K562 (cell line): ENCODE data around the gene ITGB6. TPM values are rescaled to one million over a fixed set of nuclear protein-coding genes. Genes with fewer than 3 reads are reported as not detected.

Source experiments
- ATAC-seq: fragments of 200-7000 bp; cut with Tn5 transposase; 3 replicates; pipeline ENCODE4 v1.9.1; 2020; ENCODE audit warnings: moderate library complexity
- BruUV-seq: library from RNA; stranded (reverse); fragments of 400-500 nt; replicated peaks from 2 replicates; lab custom pipeline; 2021; lab: Mats Ljungman, UMichigan
- CTCF ChIA-PET: fragments of 300-600 bp; formaldehyde crosslinking; extraction: SDS; loops from one replicate; lab custom pipeline; 2021; ENCODE audit warnings: low intra/inter-chr PET ratio; lab: Yijun Ruan, JAX
- POLR2A ChIA-PET: fragments of 300-600, 350-650 bp; sonication (Branson Sonifier 250); formaldehyde crosslinking; extraction: SDS; loops from one replicate; lab custom pipeline; 2021; ENCODE audit warnings: antibody characterized with exemption, inconsistent platforms; lab: Yijun Ruan, JAX
- DNase-seq, 4 experiments: peaks; one replicate each; pipeline versions ENCODE4 v3.0.0 to v3.0.0-alpha.2; 2011 to 2018; ENCODE audit warnings: low spot score in 3 of 4, mixed read lengths in 3 of 4; ENCODE audit errors: extremely low read depth in 1 of 4
- FAIRE-seq: peaks from 2 replicates; lab custom pipeline; 2011; peaks lifted over from hg19 to GRCh38; lab: Jason Lieb, UNC
- H2AFZ ChIP-seq: 2 replicates; pipeline ENCODE4 v1.6.0; 2011; ENCODE audit warnings: low read depth, low read length, control low read depth, inconsistent platforms
- H3K27ac ChIP-seq: fragments of 200-600 bp; 3 replicates; pipeline ENCODE4 v1.8.0; 2011; ENCODE audit warnings: low read depth, mild to moderate bottlenecking, control low read depth, inconsistent platforms, low read length, moderate library complexity, mixed read lengths; ENCODE audit errors: extremely low read depth
- H3K27me3 ChIP-seq, 2 experiments: fragments of 300-600 bp in 1 of 2; 2 replicates in 1 of 2; 3 replicates in 1 of 2; pipeline versions ENCODE4 v1.6.0 to v1.8.0; 2011; ENCODE audit warnings: inconsistent platforms in 2 of 2, low read length in 2 of 2, mild to moderate bottlenecking in 1 of 2, mixed read lengths in 1 of 2, moderate library complexity in 1 of 2; ENCODE audit not compliant: control insufficient read depth in 2 of 2, insufficient read depth in 2 of 2
- H3K36me3 ChIP-seq: fragments of 300-600 bp; 3 replicates; pipeline ENCODE4 v1.8.0; 2011; ENCODE audit warnings: mild to moderate bottlenecking, low read length, inconsistent platforms; ENCODE audit not compliant: control insufficient read depth, insufficient read depth
- H3K4me1 ChIP-seq, 2 experiments: fragments of 200-600 bp in 1 of 2; replicated peaks in 1 of 2; 2 replicates in 1 of 2; 3 replicates in 1 of 2; pipeline versions ENCODE4 v1.5.1 to v1.8.0; 2011; ENCODE audit warnings: inconsistent platforms in 2 of 2, low read length in 2 of 2, mild to moderate bottlenecking in 1 of 2, mixed read lengths in 1 of 2, moderate library complexity in 1 of 2; ENCODE audit not compliant: control insufficient read depth in 2 of 2, insufficient read depth in 2 of 2
- H3K4me2 ChIP-seq: 2 replicates; pipeline ENCODE4 v1.6.1; 2011; ENCODE audit warnings: low read length, control low read depth, inconsistent platforms, mixed read lengths; ENCODE audit not compliant: insufficient read depth
- H3K4me3 ChIP-seq: fragments of 200-600 bp; sonication (generic), shearing (Covaris generic); 2 replicates; pipeline ENCODE4 v1.5.1; 2016; ENCODE audit warnings: control low read depth, inconsistent platforms
- H3K79me2 ChIP-seq: fragments of 200-600 bp; 3 replicates; pipeline ENCODE4 v1.8.0; 2011; ENCODE audit warnings: low read length, inconsistent platforms; ENCODE audit not compliant: control insufficient read depth, insufficient read depth
- H3K9ac ChIP-seq, 2 experiments: 2 replicates each; pipeline versions ENCODE4 v1.6.0 to v1.6.1; 2011; ENCODE audit warnings: low read depth in 2 of 2, low read length in 2 of 2, control low read depth in 1 of 2, inconsistent platforms in 1 of 2, mild to moderate bottlenecking in 1 of 2, mixed read lengths in 1 of 2; ENCODE audit not compliant: insufficient read depth in 1 of 2
- H3K9me1 ChIP-seq: one replicate; pipeline ENCODE4 v1.6.0; 2011; ENCODE audit warnings: inconsistent platforms, mild to moderate bottlenecking, low read length, moderate library complexity; ENCODE audit not compliant: control insufficient read depth, insufficient read depth
- H3K9me3 ChIP-seq: replicated peaks from 2 replicates; pipeline ENCODE4 v1.5.1; 2011; ENCODE audit warnings: low read depth, low read length, inconsistent platforms; ENCODE audit not compliant: control insufficient read depth, insufficient read depth
- H4K20me1 ChIP-seq: replicated peaks from 2 replicates; pipeline ENCODE4 v1.6.1; 2011; ENCODE audit warnings: low read length, inconsistent platforms, mixed read lengths; ENCODE audit not compliant: control insufficient read depth, insufficient read depth
- NR2C2 ChIP-seq, 2 experiments: fragments of 200-800 bp in 1 of 2; sonication (Bioruptor generic) in 1 of 2; sonication (generic) in 1 of 2; formaldehyde crosslinking in 1 of 2; IDR thresholded peaks; 2 replicates each; pipeline versions ENCODE4 v1.6.1 to v1.8.0; 2016 to 2022; ENCODE audit warnings: mild to moderate bottlenecking in 1 of 2, missing compliant biosample characterization in 1 of 2, missing genetic modification characterization in 1 of 2, missing genetic modification reagents in 1 of 2
- PHF20 ChIP-seq: fragments of 450-650 bp; IDR thresholded peaks from 2 replicates; pipeline ENCODE4 v1.6.1; 2018; ENCODE audit not compliant: partially characterized antibody
- PHF8 ChIP-seq: fragments of 200-600 bp; sonication (generic); IDR thresholded peaks from 2 replicates; pipeline ENCODE4 v1.6.1; 2012; ENCODE audit warnings: mixed run types, mild to moderate bottlenecking, inconsistent platforms, low read length, moderate library complexity, borderline replicate concordance
- RBM25 ChIP-seq: fragments of 200-400 bp; formaldehyde crosslinking; IDR thresholded peaks from 2 replicates; pipeline ENCODE4 v1.6.1; 2018; ENCODE audit warnings: low read length, low read depth, moderate library complexity; ENCODE audit not compliant: severe bottlenecking
- RFX7 ChIP-seq: fragments of 250-450 bp; sonication (Bioruptor Pico); IDR thresholded peaks from 2 replicates; pipeline ENCODE4 v1.5.1; 2021; ENCODE audit warnings: mild to moderate bottlenecking
- SAFB2 ChIP-seq: fragments of 200-400 bp; formaldehyde crosslinking; IDR thresholded peaks from 2 replicates; pipeline ENCODE4 v1.6.1; 2018; ENCODE audit warnings: borderline replicate concordance, low read length, low read depth, moderate library complexity; ENCODE audit not compliant: severe bottlenecking
- SRF ChIP-seq, 2 experiments: fragments of 250-450, 450-650 bp in 1 of 2; sonication (Bioruptor Pico) in 1 of 2; sonication (generic) in 1 of 2; formaldehyde crosslinking; IDR thresholded peaks; 2 replicates each; pipeline versions ENCODE4 v1.5.0 to v1.5.1; 2020 to 2022; ENCODE audit warnings: mild to moderate bottlenecking in 1 of 2, missing genetic modification reagents in 1 of 2
- TCFL5 ChIP-seq: fragments of 250-450 bp; sonication (Bioruptor Pico); conservative IDR thresholded peaks from 2 replicates; pipeline ENCODE4 v1.6.1; 2021; ENCODE audit warnings: mild to moderate bottlenecking, moderate library complexity, matching md5 sums
- ZNF444 ChIP-seq: fragments of 250-450 bp; sonication (Bioruptor Pico); IDR thresholded peaks from 2 replicates; pipeline ENCODE4 v1.4.0; 2020; ENCODE audit warnings: mild to moderate bottlenecking, moderate library complexity
- ZNF449 ChIP-seq: fragments of 250-450 bp; sonication (Bioruptor Pico); IDR thresholded peaks from 2 replicates; pipeline ENCODE4 v1.8.0; 2022; ENCODE audit warnings: moderate library complexity, mild to moderate bottlenecking, inconsistent platforms
- WGBS: fragments of 100-300 bp; shearing (Covaris generic); methylation state at CpG from one replicate; pipeline ENCODE4 v1.1.6; 2016; ENCODE audit warnings: low coverage, mixed read lengths; ENCODE audit not compliant: insufficient coverage; ENCODE audit errors: missing lambda C conversion rate; 5-methylcytosine and 5-hydroxymethylcytosine counted together
- in situ Hi-C: fragments of 300-500 bp; cut with MboI; formaldehyde crosslinking; loops from 4 replicates; pipeline ENCODE4 v1.15.0; 2018; ENCODE audit warnings: inconsistent platforms, mixed read lengths
- intact Hi-C: fragments of 100-400 bp; cut with micrococcal nuclease; formaldehyde crosslinking; loops from 2 replicates; pipeline ENCODE4 v1.14.2; 2022
- polyA plus RNA-seq, 8 experiments: library from polyadenylated mRNA; depleted of rRNA in 4 of 8; stranded (reverse) in 5 of 8; unstranded in 3 of 8; fragments of >200 nt; fragmentation: Nextera tagmentation in 2 of 8; fragmentation: Illumina TruSeq in 1 of 8; extraction: Ambion mirVana in 2 of 8; extraction: Trizol in 1 of 8; gene quantifications; 2 replicates each; pipeline versions ENCODE4 v1.2.1 to v1.2.3, GENCODE V29; 2011 to 2014; ENCODE audit warnings: inconsistent platforms in 1 of 8, missing spikeins in 1 of 8
- total RNA-seq, 7 experiments: library from RNA; depleted of rRNA in 6 of 7; stranded (reverse); fragments of >200 nt in 6 of 7; fragmentation: Illumina TruSeq in 2 of 7; extraction: Trizol in 2 of 7; gene quantifications; 2 replicates each; pipeline versions ENCODE4 v1.2.1 to v1.2.3, GENCODE V29; 2011 to 2021; ENCODE audit warnings: low replicate concordance in 1 of 7
- TF ChIP-seq, protein P1 (sequence below): fragments of 250-450 bp; sonication (Bioruptor Pico); IDR thresholded peaks from 2 replicates; pipeline ENCODE4 v1.6.1; 2021; ENCODE audit warnings: mild to moderate bottlenecking

The ITGB6 gene
- total and polyA plus RNA-seq, 9 of the 15 experiments (the other 6 are each of a cell fraction or from before 2014, with no cell fraction given), result 0.18 TPM; not detected in 8

DNA sequence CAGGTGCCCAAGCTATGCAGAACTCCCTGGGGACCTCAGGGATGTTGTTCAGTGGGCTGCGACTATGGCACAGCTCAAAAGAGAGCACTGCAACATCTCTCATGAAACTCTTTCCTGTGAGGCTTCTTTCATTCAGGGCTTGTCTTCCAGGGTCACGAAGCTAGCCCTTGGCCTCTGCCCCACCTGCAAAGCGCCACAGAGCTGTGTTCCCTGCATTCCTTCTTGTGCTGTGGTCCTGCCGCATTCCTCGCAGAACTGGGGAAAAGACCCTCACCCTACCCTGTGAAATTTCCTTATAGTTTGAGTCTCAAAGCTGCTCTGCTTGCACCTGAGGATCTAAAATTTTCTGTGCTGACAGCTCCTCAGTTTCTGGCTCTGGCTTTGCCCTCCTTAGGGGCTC, 26.3 kb upstream of the ITGB6 start:
- POLR2A ChIA-PET, result interaction anchor here (0.7 kb wide), 1 partner anchor 13 kb away, joined by 4 read pairs; no protein-coding TSS in a partner anchor
- in situ Hi-C loops, result no loop called here
- H3K27ac ChIP-seq, result no peak overlapping the region

More for the DNA sequence above, 26.3 kb upstream of the ITGB6 start:
- Histone ChIP-seq H3K4me3 (no peak overlapping the region), H3K36me3 (no peaks in the 10 kb centered on the region), H3K9me3 (no peaks in the 10 kb centered on the region), H2AFZ (no peak overlapping the region), H4K20me1 (no peaks in the 10 kb centered on the region), H3K27me3 (no peaks in the 10 kb centered on the region), H3K79me2 (no peaks in the 10 kb centered on the region), H3K4me2 (no peak overlapping the region), H3K9ac (no peak overlapping the region), H3K4me1 (no peaks in the 10 kb centered on the region), H3K9me1 (no peaks in the 10 kb centered on the region)
- DNase-seq (no peak), ATAC-seq (no peak), FAIRE-seq (no peak)
- TF ChIP-seq PHF20 (no peak), SAFB2 (no peak), ZNF449 (CRISPR knock-in tag) (no peak), ZNF444 (CRISPR knock-in tag) (no peak), NR2C2 (CRISPR knock-in tag; IDR thresholded peaks at IDR 0.05) (no peak), NR2C2 (tag; IDR thresholded peaks at IDR 0.05) (no peak), PHF8 (no peak), TCFL5 (no peak), RBM25 (no peak), SRF (CRISPR knock-in tag; IDR thresholded peaks at IDR 0.05) (no peak), RFX7 (CRISPR knock-in tag) (no peak)
- TF ChIP-seq, protein P1, sequence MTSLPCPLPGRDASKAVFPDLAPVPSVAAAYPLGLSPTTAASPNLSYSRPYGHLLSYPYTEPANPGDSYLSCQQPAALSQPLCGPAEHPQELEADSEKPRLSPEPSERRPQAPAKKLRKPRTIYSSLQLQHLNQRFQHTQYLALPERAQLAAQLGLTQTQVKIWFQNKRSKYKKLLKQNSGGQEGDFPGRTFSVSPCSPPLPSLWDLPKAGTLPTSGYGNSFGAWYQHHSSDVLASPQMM (CRISPR knock-in tag), result no peak
- no TSS peak for BruUV-seq
- 3% methylated on average over 5 of the region's 5 CpGs for WGBS
- intact Hi-C loops, result no loop called here
- CTCF ChIA-PET, result no interaction called here
